ENCODE data around the gene ADGRB3.
"Not testable (repeated sequence)": the region's sequence is repeated elsewhere in the genome, so short reads cannot be mapped to it uniquely, and the experiment has no call there.

ADGRB3 gene

GRCh38 chr6:68814976-68815375 lies 179.9 kb downstream of the ADGRB3 start:
- H3K27ac ChIP-seq (ENCODE audit: low read depth, low read length); H3K4me3 ChIP-seq (ENCODE audit: low read depth, low read length); H3K4me1 ChIP-seq (ENCODE audit: control insufficient read depth, insufficient read depth, low read length); H3K27me3 ChIP-seq (ENCODE audit: control insufficient read depth, insufficient read depth, low read length); H3K9me3 ChIP-seq (ENCODE audit: control insufficient read depth, insufficient read depth, low read depth, low read length); H3K36me3 ChIP-seq (ENCODE audit: control insufficient read depth, insufficient read depth, low read length); H3K9ac ChIP-seq (ENCODE audit: low read length): not testable (repeated sequence)

GRCh38 chr6:68826501-68826900 lies 191.4 kb downstream of the ADGRB3 start:
- Histone ChIP-seq H3K9ac (ENCODE audit: low read length) (no peak overlapping the region), H3K36me3 (ENCODE audit: control insufficient read depth, insufficient read depth, low read length) (no peaks in the 10 kb centered on the region), H3K27me3 (ENCODE audit: control insufficient read depth, insufficient read depth, low read length) (no peaks in the 10 kb centered on the region), H3K27ac (ENCODE audit: low read depth, low read length) (no peak overlapping the region), H3K9me3 (ENCODE audit: control insufficient read depth, insufficient read depth, low read depth, low read length) (no peaks in the 10 kb centered on the region), H3K4me3 (ENCODE audit: low read depth, low read length) (no peak overlapping the region), H3K4me1 (ENCODE audit: control insufficient read depth, insufficient read depth, low read length) (0 out of 2 replicates have a peak, but pooled peaks cover 5% of the 10 kb centered on the region)

GRCh38 chr6:68834551-68834950 lies 199.5 kb downstream of the ADGRB3 start:
- no peaks in the 10 kb centered on the region for H3K4me1 ChIP-seq (ENCODE audit: control insufficient read depth, insufficient read depth, low read length)
- no peak overlapping the region for H3K9ac ChIP-seq (ENCODE audit: low read length)
- H3K9me3 ChIP-seq (ENCODE audit: control insufficient read depth, insufficient read depth, low read depth, low read length): no peaks in the 10 kb centered on the region
- no peak overlapping the region for H3K27ac ChIP-seq (ENCODE audit: low read depth, low read length)
- no peak overlapping the region for H3K4me3 ChIP-seq (ENCODE audit: low read depth, low read length)
- no peaks in the 10 kb centered on the region for H3K36me3 ChIP-seq (ENCODE audit: control insufficient read depth, insufficient read depth, low read length)
- no peaks in the 10 kb centered on the region for H3K27me3 ChIP-seq (ENCODE audit: control insufficient read depth, insufficient read depth, low read length)

- no peak overlapping the region for H3K4me3 ChIP-seq (ENCODE audit: low read depth, low read length)
- no peak overlapping the region for H3K27ac ChIP-seq (ENCODE audit: low read depth, low read length)
- H3K9ac ChIP-seq (ENCODE audit: low read length): no peak overlapping the region
- no peaks in the 10 kb centered on the region for H3K9me3 ChIP-seq (ENCODE audit: control insufficient read depth, insufficient read depth, low read depth, low read length)
- no peaks in the 10 kb centered on the region; the same call in 1 of the 2 replicates for H3K4me1 ChIP-seq (ENCODE audit: control insufficient read depth, insufficient read depth, low read length)
- no peaks in the 10 kb centered on the region for H3K36me3 ChIP-seq (ENCODE audit: control insufficient read depth, insufficient read depth, low read length)
- H3K27me3 ChIP-seq (ENCODE audit: control insufficient read depth, insufficient read depth, low read length): no peaks in the 10 kb centered on the region
Measured at GRCh38 chr6:68838571-68838970, 203.5 kb downstream of the ADGRB3 start.

- no peaks in the 10 kb centered on the region for H3K4me1 ChIP-seq (ENCODE audit: control insufficient read depth, insufficient read depth, low read length)
- peaks cover 8% of the 10 kb centered on the region for H3K9me3 ChIP-seq (ENCODE audit: control insufficient read depth, insufficient read depth, low read depth, low read length)
- H3K27ac ChIP-seq (ENCODE audit: low read depth, low read length): no peak overlapping the region
- H3K27me3 ChIP-seq (ENCODE audit: control insufficient read depth, insufficient read depth, low read length): no peaks in the 10 kb centered on the region
- H3K36me3 ChIP-seq (ENCODE audit: control insufficient read depth, insufficient read depth, low read length): no peaks in the 10 kb centered on the region
- no peak overlapping the region for H3K9ac ChIP-seq (ENCODE audit: low read length)
- no peak overlapping the region for H3K4me3 ChIP-seq (ENCODE audit: low read depth, low read length)
Measured at GRCh38 chr6:68852791-68853190, 217.7 kb downstream of the ADGRB3 start.

GRCh38 chr6:68859233-68859632 lies 224.2 kb downstream of the ADGRB3 start:
- Histone ChIP-seq H3K9ac (ENCODE audit: low read length) (no peak overlapping the region), H3K27ac (ENCODE audit: low read depth, low read length) (no peak overlapping the region), H3K4me3 (ENCODE audit: low read depth, low read length) (no peak overlapping the region), H3K36me3 (ENCODE audit: control insufficient read depth, insufficient read depth, low read length) (no peaks in the 10 kb centered on the region), H3K9me3 (ENCODE audit: control insufficient read depth, insufficient read depth, low read depth, low read length) (peaks cover 29% of the 10 kb centered on the region), H3K27me3 (ENCODE audit: control insufficient read depth, insufficient read depth, low read length) (no peaks in the 10 kb centered on the region), H3K4me1 (ENCODE audit: control insufficient read depth, insufficient read depth, low read length) (no peaks in the 10 kb centered on the region)

- H3K27me3 ChIP-seq (ENCODE audit: control insufficient read depth, insufficient read depth, low read length): no peaks in the 10 kb centered on the region
- H3K9ac ChIP-seq (ENCODE audit: low read length): no peak overlapping the region
- peaks cover 27% of the 10 kb centered on the region for H3K9me3 ChIP-seq (ENCODE audit: control insufficient read depth, insufficient read depth, low read depth, low read length)
- no peak overlapping the region for H3K4me3 ChIP-seq (ENCODE audit: low read depth, low read length)
- no peaks in the 10 kb centered on the region for H3K4me1 ChIP-seq (ENCODE audit: control insufficient read depth, insufficient read depth, low read length)
- no peak overlapping the region for H3K27ac ChIP-seq (ENCODE audit: low read depth, low read length)
- H3K36me3 ChIP-seq (ENCODE audit: control insufficient read depth, insufficient read depth, low read length): no peaks in the 10 kb centered on the region
Measured at GRCh38 chr6:68868646-68869045, 233.6 kb downstream of the ADGRB3 start.

GRCh38 chr6:68873236-68873635 lies 238.2 kb downstream of the ADGRB3 start:
- Histone ChIP-seq H3K9ac (ENCODE audit: low read length) (no peak overlapping the region), H3K9me3 (ENCODE audit: control insufficient read depth, insufficient read depth, low read depth, low read length) (0 out of 2 replicates have a peak, but pooled peaks cover under 1% of the 10 kb centered on the region), H3K27me3 (ENCODE audit: control insufficient read depth, insufficient read depth, low read length) (no peaks in the 10 kb centered on the region), H3K4me1 (ENCODE audit: control insufficient read depth, insufficient read depth, low read length) (no peaks in the 10 kb centered on the region), H3K4me3 (ENCODE audit: low read depth, low read length) (no peak overlapping the region), H3K27ac (ENCODE audit: low read depth, low read length) (no peak overlapping the region), H3K36me3 (ENCODE audit: control insufficient read depth, insufficient read depth, low read length) (no peaks in the 10 kb centered on the region)

GRCh38 chr6:68874747-68875146 lies 239.7 kb downstream of the ADGRB3 start:
- Histone ChIP-seq H3K4me3 (ENCODE audit: low read depth, low read length) (no peak overlapping the region), H3K4me1 (ENCODE audit: control insufficient read depth, insufficient read depth, low read length) (no peaks in the 10 kb centered on the region), H3K27me3 (ENCODE audit: control insufficient read depth, insufficient read depth, low read length) (no peaks in the 10 kb centered on the region), H3K9ac (ENCODE audit: low read length) (no peak overlapping the region), H3K27ac (ENCODE audit: low read depth, low read length) (no peak overlapping the region), H3K9me3 (ENCODE audit: control insufficient read depth, insufficient read depth, low read depth, low read length) (peaks cover 2% of the 10 kb centered on the region; the same call in 1 of the 2 replicates), H3K36me3 (ENCODE audit: control insufficient read depth, insufficient read depth, low read length) (no peaks in the 10 kb centered on the region)

- no peaks in the 10 kb centered on the region for H3K4me1 ChIP-seq (ENCODE audit: control insufficient read depth, insufficient read depth, low read length)
- H3K27ac ChIP-seq (ENCODE audit: low read depth, low read length): no peak overlapping the region
- no peak overlapping the region for H3K4me3 ChIP-seq (ENCODE audit: low read depth, low read length)
- peaks cover 2% of the 10 kb centered on the region; the same call in 1 of the 2 replicates for H3K9me3 ChIP-seq (ENCODE audit: control insufficient read depth, insufficient read depth, low read depth, low read length)
- H3K9ac ChIP-seq (ENCODE audit: low read length): no peak overlapping the region
- no peaks in the 10 kb centered on the region for H3K36me3 ChIP-seq (ENCODE audit: control insufficient read depth, insufficient read depth, low read length)
- no peaks in the 10 kb centered on the region for H3K27me3 ChIP-seq (ENCODE audit: control insufficient read depth, insufficient read depth, low read length)
Measured at GRCh38 chr6:68875403-68875802, 240.3 kb downstream of the ADGRB3 start.

- no peak overlapping the region for H3K9ac ChIP-seq (ENCODE audit: low read length)
- H3K27ac ChIP-seq (ENCODE audit: low read depth, low read length): no peak overlapping the region
- peaks cover 2% of the 10 kb centered on the region; the same call in 1 of the 2 replicates for H3K9me3 ChIP-seq (ENCODE audit: control insufficient read depth, insufficient read depth, low read depth, low read length)
- no peaks in the 10 kb centered on the region for H3K36me3 ChIP-seq (ENCODE audit: control insufficient read depth, insufficient read depth, low read length)
- no peak overlapping the region for H3K4me3 ChIP-seq (ENCODE audit: low read depth, low read length)
- H3K4me1 ChIP-seq (ENCODE audit: control insufficient read depth, insufficient read depth, low read length): no peaks in the 10 kb centered on the region
- no peaks in the 10 kb centered on the region for H3K27me3 ChIP-seq (ENCODE audit: control insufficient read depth, insufficient read depth, low read length)
Measured at GRCh38 chr6:68876792-68877493, 241.9 kb downstream of the ADGRB3 start.

All from HUES6 (cell line).